ENCODE results near the gene TIGD3.
A peak's percentile ranks its signal among the peaks of the same experiment; 100 is the strongest.
"Not testable (repeated sequence)": the region's sequence is repeated elsewhere in the genome, so short reads cannot be mapped to it uniquely, and the experiment has no call there.

The TIGD3 gene

GRCh38 chr11:65327021-65327420, 27.5 kb upstream of the TIGD3 start:
- no peak for DNase-seq

- DNase-seq: peak in 2 of 3 donors; percentile 20 to 23
These were observed 25.1 kb upstream of the TIGD3 start for GRCh38 chr11:65329478-65329877.

- DNase-seq: peak; percentile 94 to 98 (median 98)
These were observed 24.6 kb upstream of the TIGD3 start for GRCh38 chr11:65329944-65330403.

- no peak for DNase-seq
These were observed 24.0 kb upstream of the TIGD3 start for GRCh38 chr11:65330544-65330943.

GRCh38 chr11:65332591-65332990, 22.0 kb upstream of the TIGD3 start:
- not testable (repeated sequence) for DNase-seq

- DNase-seq: no peak
These were observed 19.8 kb upstream of the TIGD3 start for GRCh38 chr11:65334696-65335295.

- no peak for DNase-seq
These were observed 15.9 kb upstream of the TIGD3 start for GRCh38 chr11:65338676-65339075.

GRCh38 chr11:65340226-65340625, 14.3 kb upstream of the TIGD3 start:
- no peak for DNase-seq

GRCh38 chr11:65341856-65342255, 12.7 kb upstream of the TIGD3 start:
- DNase-seq: peak; percentile 51 to 55 (median 54)

- DNase-seq: no peak
These were observed 3.0 kb upstream of the TIGD3 start for GRCh38 chr11:65351511-65351910.

- peak; percentile 50 to 67 (median 62) for DNase-seq
These were observed 1.8 kb upstream of the TIGD3 start for GRCh38 chr11:65352783-65353182.

- no peak for DNase-seq
These were observed 1.2 kb upstream of the TIGD3 start for GRCh38 chr11:65353376-65353775.

GRCh38 chr11:65353900-65354264, 669 bp upstream of the TIGD3 start:
- DNase-seq: no peak

GRCh38 chr11:65355013-65355775, 643 bp downstream of the TIGD3 start:
- peak; percentile 36 to 56 (median 46) for DNase-seq

GRCh38 chr11:65355776-65356393, 1.3 kb downstream of the TIGD3 start:
- no peak for DNase-seq

- DNase-seq: no peak
These were observed 1.9 kb downstream of the TIGD3 start for GRCh38 chr11:65356394-65356972.

- DNase-seq: no peak
These were observed 3.4 kb downstream of the TIGD3 start for GRCh38 chr11:65357856-65358356.

GRCh38 chr11:65362320-65362931, 7.9 kb downstream of the TIGD3 start:
- peak; percentile 51 to 70 (median 57) for DNase-seq

- DNase-seq: no peak
These were observed 8.4 kb downstream of the TIGD3 start for GRCh38 chr11:65362966-65363365.

- no peak for DNase-seq
These were observed 9.2 kb downstream of the TIGD3 start for GRCh38 chr11:65363770-65364169.

GRCh38 chr11:65366340-65366773, 11.8 kb downstream of the TIGD3 start:
- peak; percentile 71 to 87 (median 84) for DNase-seq

- DNase-seq: no peak
These were observed 16.1 kb downstream of the TIGD3 start for GRCh38 chr11:65370659-65371049.
